DMS53 treated with DMSO at 0.1 percent for 48 hours (cell line): ENCODE results near the gene DCC.
A peak's percentile ranks its signal among the peaks of the same experiment; 100 is the strongest.

Experiments used
- DNase-seq: peaks from one replicate; lab custom pipeline; 2025; ENCODE audit not compliant: unreplicated experiment; lab: John Stamatoyannopoulos, UW

DCC gene

GRCh38 chr18:53543711-53544110 is 1203.7 kb downstream of the DCC start:
- DNase-seq = no peak

GRCh38 chr18:53544917-53545316 is 1204.9 kb downstream of the DCC start:
- no peak for DNase-seq

GRCh38 chr18:53551868-53552426 is 1212.0 kb downstream of the DCC start:
- no peak for DNase-seq

GRCh38 chr18:53553030-53553429 is 1213.0 kb downstream of the DCC start:
- DNase-seq = no peak

- no peak for DNase-seq
Observed at GRCh38 chr18:53556450-53556849, 1216.5 kb downstream of the DCC start.

GRCh38 chr18:53560546-53560945 is 1220.5 kb downstream of the DCC start:
- DNase-seq = no peak

GRCh38 chr18:53566626-53567025 is 1226.6 kb downstream of the DCC start:
- DNase-seq = no peak

- peak; percentile 66 for DNase-seq
Observed at GRCh38 chr18:53567929-53568574, 1228.1 kb downstream of the DCC start.
